Caco-2 (cell line): ENCODE results near the gene ZBTB8A. TPM values are rescaled to one million over a fixed set of nuclear protein-coding genes. Genes with fewer than 3 reads are reported as not detected.
"Not testable (repeated sequence)": the region's sequence is repeated elsewhere in the genome, so short reads cannot be mapped to it uniquely, and the experiment has no call there.

ENCODE experiments used
- BruUV-seq: library from RNA; stranded (reverse); fragments of 400-500 nt; replicated peaks from 2 replicates; lab custom pipeline; 2021; lab: Mats Ljungman, UMichigan
- CTCF ChIA-PET: fragments of 300-600 bp; sonication (Branson Sonifier 250); formaldehyde crosslinking; loops from one replicate; lab custom pipeline; 2022; ENCODE audit warnings: antibody characterized with exemption; lab: Charles Lee
- POLR2A ChIA-PET: fragments of 300-600 bp; sonication (Branson Sonifier 250); formaldehyde crosslinking; loops from one replicate; lab custom pipeline; 2022; ENCODE audit warnings: antibody characterized with exemption; lab: Charles Lee
- DNase-seq, 2 experiments: peaks; one replicate each; pipeline versions ENCODE4 v3.0.0 to v3.0.0-alpha.2; 2020 to 2022
- H3K27me3 ChIP-seq: replicated peaks from 2 replicates; pipeline ENCODE4 v1.6.0; 2011; ENCODE audit warnings: low read length; ENCODE audit not compliant: control insufficient read depth, insufficient read depth
- H3K36me3 ChIP-seq: 2 replicates; pipeline ENCODE4 v1.5.1; 2011; ENCODE audit warnings: low read length; ENCODE audit not compliant: control insufficient read depth, insufficient read depth
- H3K4me1 ChIP-seq: fragments of 250-450 bp; sonication (Bioruptor Pico); 2 replicates; pipeline ENCODE4 v1.5.1; 2020; ENCODE audit warnings: mild to moderate bottlenecking
- H3K4me3 ChIP-seq: 2 replicates; pipeline ENCODE4 v1.5.1; 2011; ENCODE audit warnings: low read depth, mild to moderate bottlenecking, control low read depth, low read length
- H3K9me3 ChIP-seq: fragments of 250-450 bp; sonication (Bioruptor Pico); 2 replicates; pipeline ENCODE4 v1.5.1; 2020; ENCODE audit warnings: mild to moderate bottlenecking, moderate library complexity
- H3K27ac Mint-ChIP-seq: one replicate; pipeline ENCODE4 v1.8.0; 2022; ENCODE audit warnings: mixed read lengths; ENCODE audit not compliant: unreplicated experiment
- H3K27me3 Mint-ChIP-seq: one replicate; pipeline ENCODE4 v1.8.0; 2022; ENCODE audit warnings: mixed read lengths; ENCODE audit not compliant: insufficient read depth, unreplicated experiment
- H3K36me3 Mint-ChIP-seq: one replicate; pipeline ENCODE4 v1.8.0; 2022; ENCODE audit warnings: mild to moderate bottlenecking, mixed read lengths; ENCODE audit not compliant: insufficient read depth, unreplicated experiment
- H3K4me1 Mint-ChIP-seq: one replicate; pipeline ENCODE4 v1.8.0; 2022; ENCODE audit warnings: low read depth, mixed read lengths; ENCODE audit not compliant: unreplicated experiment
- H3K4me3 Mint-ChIP-seq: one replicate; pipeline ENCODE4 v1.8.0; 2022; ENCODE audit warnings: mild to moderate bottlenecking, moderate library complexity, mixed read lengths; ENCODE audit not compliant: unreplicated experiment
- H3K9me3 Mint-ChIP-seq: one replicate; pipeline ENCODE4 v1.8.0; 2022; ENCODE audit warnings: mixed read lengths; ENCODE audit not compliant: unreplicated experiment
- CTCF ChIP-seq, 2 experiments: fragments of 200-600 bp in 1 of 2; IDR thresholded peaks; 1 replicate in 1 of 2; 2 replicates in 1 of 2; pipeline versions ENCODE4 v1.5.1 to v1.8.0; 2011 to 2022; ENCODE audit warnings: antibody characterized with exemption in 1 of 2, control low read depth in 1 of 2, inconsistent platforms in 1 of 2, low read depth in 1 of 2, low read length in 1 of 2, mild to moderate bottlenecking in 1 of 2, moderate library complexity in 1 of 2; ENCODE audit not compliant: insufficient read depth in 1 of 2, severe bottlenecking in 1 of 2, unreplicated experiment in 1 of 2
- intact Hi-C: fragments of 100-400 bp; cut with micrococcal nuclease; formaldehyde crosslinking; loops from one replicate; pipeline ENCODE4 v1.10.0; 2022; ENCODE audit not compliant: unreplicated experiment
- total RNA-seq: library from RNA; stranded (reverse); gene quantifications from 2 replicates; pipeline ENCODE4 v1.2.3, GENCODE V29; 2022

ZBTB8A gene
- total RNA-seq, 1 experiment from 2014 or later: 3.7 TPM

- no peaks in the 10 kb centered on the region for H3K4me1 ChIP-seq
- ChIA-PET CTCF (no interaction called here), POLR2A (interaction anchor here (0.6 kb wide), 1 partner anchor 10 kb away, joined by 4 read pairs; no protein-coding TSS in a partner anchor)
- H3K27me3 Mint-ChIP-seq: no peaks in the 10 kb centered on the region
- no peaks in the 10 kb centered on the region for H3K9me3 Mint-ChIP-seq
- no peak overlapping the region for H3K4me3 Mint-ChIP-seq
- H3K36me3 Mint-ChIP-seq: peaks cover 7% of the 10 kb centered on the region
- H3K4me1 Mint-ChIP-seq: peaks cover 16% of the 10 kb centered on the region
- H3K36me3 ChIP-seq: no peaks in the 10 kb centered on the region
- H3K4me3 ChIP-seq: no peak overlapping the region
- no TSS peak for BruUV-seq
- H3K9me3 ChIP-seq: no peaks in the 10 kb centered on the region
- H3K27ac Mint-ChIP-seq: no peak overlapping the region
- no peak for DNase-seq
- H3K27me3 ChIP-seq: no peaks in the 10 kb centered on the region
- intact Hi-C loops: no loop called here
- TF ChIP-seq CTCF (IDR thresholded peaks at IDR 0.05; ENCODE audit: insufficient read depth in 1 of 2, low read depth in 1 of 2, low read length in 1 of 2, severe bottlenecking in 1 of 2, unreplicated experiment in 1 of 2): no peak
Measured at GRCh38 chr1:32639489-32640075, 100.4 kb downstream of the ZBTB8A start.

- H3K36me3 Mint-ChIP-seq, H3K36me3 ChIP-seq, H3K27ac Mint-ChIP-seq, H3K4me1 Mint-ChIP-seq, H3K27me3 ChIP-seq, CTCF ChIA-PET, BruUV-seq, H3K4me3 ChIP-seq, H3K4me1 ChIP-seq, H3K9me3 Mint-ChIP-seq, POLR2A ChIA-PET, H3K9me3 ChIP-seq, H3K4me3 Mint-ChIP-seq, DNase-seq, H3K27me3 Mint-ChIP-seq, intact Hi-C loops: not testable (repeated sequence)
Measured at GRCh38 chr1:32642292-32642827, 103.1 kb downstream of the ZBTB8A start.

GRCh38 chr1:32644426-32644825 lies 105.2 kb downstream of the ZBTB8A start:
- H3K4me3 Mint-ChIP-seq: no peak overlapping the region
- H3K4me1 ChIP-seq: no peaks in the 10 kb centered on the region
- H3K36me3 Mint-ChIP-seq: no peaks in the 10 kb centered on the region
- H3K9me3 ChIP-seq: no peaks in the 10 kb centered on the region
- no peaks in the 10 kb centered on the region for H3K27me3 Mint-ChIP-seq
- no peak for DNase-seq
- intact Hi-C loops: no loop called here
- no peaks in the 10 kb centered on the region for H3K4me1 Mint-ChIP-seq
- no TSS peak for BruUV-seq
- no peaks in the 10 kb centered on the region for H3K9me3 Mint-ChIP-seq
- no peak overlapping the region for H3K4me3 ChIP-seq
- TF ChIP-seq CTCF (IDR thresholded peaks at IDR 0.05; ENCODE audit: insufficient read depth in 1 of 2, low read depth in 1 of 2, low read length in 1 of 2, severe bottlenecking in 1 of 2, unreplicated experiment in 1 of 2): no peak
- no peaks in the 10 kb centered on the region for H3K27me3 ChIP-seq
- ChIA-PET POLR2A (no interaction called here), CTCF (no interaction called here)
- no peaks in the 10 kb centered on the region for H3K36me3 ChIP-seq
- H3K27ac Mint-ChIP-seq: no peak overlapping the region
